GM19467 (cell line): Measurements from ENCODE around the gene TMEM184A.

ENCODE experiments used
- ATAC-seq: cut with Tn5 transposase; IDR thresholded peaks from one replicate; pipeline ENCODE4 v1.9.1; 2021; ENCODE audit warnings: mild to moderate bottlenecking, moderate library complexity; ENCODE audit not compliant: unreplicated experiment

The TMEM184A gene

DNA sequence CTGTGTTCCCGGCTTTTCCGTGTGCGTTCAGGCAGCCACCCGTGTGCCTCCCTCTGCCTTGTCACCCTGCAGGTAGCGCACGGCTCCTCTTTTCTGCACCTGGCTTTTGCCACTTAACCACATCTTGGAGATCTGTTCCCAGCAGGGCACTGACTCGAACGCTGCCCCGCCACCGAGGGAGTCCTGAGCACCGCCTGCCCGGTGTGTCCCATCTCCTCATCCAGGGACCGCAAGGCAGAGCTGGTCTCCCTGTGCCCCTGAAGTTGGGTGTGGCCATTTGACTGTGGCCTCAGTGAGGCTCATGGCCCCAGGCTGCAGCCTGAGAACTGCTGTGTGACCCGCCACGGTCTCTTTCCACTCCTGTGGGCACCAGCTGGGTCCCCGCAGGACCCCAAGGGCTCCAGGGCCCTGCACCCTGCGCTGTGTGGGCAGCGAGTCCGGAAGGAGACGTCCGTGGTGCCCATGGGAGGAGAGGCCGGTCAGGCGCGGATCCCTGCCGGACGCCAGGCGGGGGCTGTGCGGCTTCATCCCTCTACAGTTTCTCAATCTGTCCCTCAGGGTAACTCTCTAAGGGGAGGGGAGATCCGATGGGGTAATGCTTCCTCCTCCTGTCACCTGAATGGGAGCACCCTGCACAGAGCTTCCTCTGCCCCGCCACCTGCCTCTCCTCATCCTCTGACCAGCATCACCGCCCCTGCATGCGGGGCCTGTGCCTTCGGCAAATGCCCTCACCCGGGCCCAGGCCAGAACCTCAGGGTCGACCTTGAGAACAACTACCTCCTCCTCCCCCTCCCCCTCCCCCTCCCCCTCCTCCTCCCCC, 50.1 kb downstream of the TMEM184A start:
- no peak for ATAC-seq

DNA sequence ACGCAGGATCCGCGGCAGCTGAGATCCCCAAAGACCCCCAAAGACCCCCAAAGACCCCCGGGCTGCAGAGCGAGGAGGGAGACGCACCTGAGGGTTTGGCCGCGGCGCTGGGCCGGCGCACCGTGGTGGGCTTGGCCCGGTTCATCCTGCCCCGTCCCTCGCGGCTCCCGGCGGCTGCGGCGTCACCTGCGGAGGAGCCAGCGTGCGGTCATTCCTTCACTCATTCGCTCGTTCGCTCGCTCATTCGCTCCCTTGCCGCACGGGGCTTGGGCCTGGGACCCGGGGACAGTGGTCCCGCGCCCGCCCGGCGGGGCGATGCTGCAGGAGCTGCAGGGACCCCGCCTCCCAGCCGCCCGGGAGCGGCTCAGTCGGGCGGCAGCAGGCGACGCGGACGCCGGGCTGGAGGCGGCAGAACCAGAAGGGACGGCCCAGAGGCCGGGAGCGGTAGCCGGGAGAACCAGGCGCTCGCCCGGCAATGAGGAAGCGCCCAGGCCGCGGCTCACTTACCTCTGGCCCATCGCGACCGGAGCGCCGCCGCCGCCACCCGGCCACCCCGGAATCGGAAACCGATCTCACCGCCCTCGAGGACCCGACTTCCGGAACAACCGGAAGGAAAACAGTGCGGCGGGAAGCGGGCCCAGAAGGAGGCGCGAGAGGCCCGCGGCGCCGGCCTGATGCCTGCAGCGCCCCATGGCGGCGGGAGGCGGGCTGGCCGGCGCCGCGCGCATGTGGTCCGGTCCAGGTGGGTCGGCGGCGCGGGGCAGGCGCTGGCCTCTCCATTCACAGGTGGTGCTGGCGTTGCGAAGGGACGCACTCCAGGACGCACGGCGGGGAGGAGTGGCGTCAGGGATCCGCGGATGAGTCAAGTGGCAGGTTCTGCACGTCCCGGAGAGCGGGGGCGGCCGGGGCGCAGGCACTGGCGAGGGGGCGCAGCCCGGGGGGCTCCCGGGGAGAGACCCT, 51.9 kb downstream of the TMEM184A start, which contains the start of gene INTS1:
Gene INTS1, minus strand, starts transcription at position 574 of the 960 bp plus-strand sequence. Its CDS starts 429 bp downstream, at position 145.
- peak; percentile 77 for ATAC-seq

DNA sequence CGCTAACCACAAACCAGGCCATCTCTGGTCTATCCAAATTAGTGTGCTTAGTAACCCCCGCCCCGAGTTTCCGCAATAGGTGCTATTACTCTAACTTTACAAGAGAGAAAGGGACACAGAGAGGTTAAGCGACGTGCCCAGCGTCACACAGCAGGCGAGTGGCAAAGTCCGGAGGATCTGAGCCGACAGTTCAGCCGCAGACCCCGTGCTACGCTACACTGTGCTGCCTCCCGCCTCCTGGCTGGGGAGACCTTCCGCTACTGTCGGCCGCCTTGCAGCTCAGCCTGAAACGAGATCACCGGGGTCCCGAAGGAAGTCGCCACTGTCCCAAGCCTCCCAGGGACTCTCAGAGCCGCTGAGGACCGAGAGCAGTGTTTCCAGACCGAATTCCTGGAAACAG, 52.6 kb downstream of the TMEM184A start:
- no peak for ATAC-seq

DNA sequence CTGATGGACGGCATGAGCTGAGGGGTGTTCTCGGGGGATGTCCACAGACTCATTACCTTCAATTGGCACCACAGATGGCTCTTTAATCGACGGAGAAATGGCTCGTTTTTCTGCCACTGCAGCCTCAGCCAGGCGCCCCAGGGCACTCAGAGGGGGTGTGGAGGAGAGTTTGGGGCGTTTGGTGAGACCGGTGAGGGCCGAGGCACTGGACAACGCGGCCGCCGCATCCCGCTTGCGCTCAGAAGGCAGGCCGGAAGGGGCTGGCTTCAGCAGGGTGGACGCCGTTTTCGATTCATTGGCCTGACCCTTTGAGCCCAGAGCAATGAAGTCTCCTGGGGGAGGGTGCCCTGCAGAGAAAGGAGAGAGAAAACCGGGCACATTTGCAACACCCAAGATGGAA, 53.2 kb downstream of the TMEM184A start:
- ATAC-seq: no peak

DNA sequence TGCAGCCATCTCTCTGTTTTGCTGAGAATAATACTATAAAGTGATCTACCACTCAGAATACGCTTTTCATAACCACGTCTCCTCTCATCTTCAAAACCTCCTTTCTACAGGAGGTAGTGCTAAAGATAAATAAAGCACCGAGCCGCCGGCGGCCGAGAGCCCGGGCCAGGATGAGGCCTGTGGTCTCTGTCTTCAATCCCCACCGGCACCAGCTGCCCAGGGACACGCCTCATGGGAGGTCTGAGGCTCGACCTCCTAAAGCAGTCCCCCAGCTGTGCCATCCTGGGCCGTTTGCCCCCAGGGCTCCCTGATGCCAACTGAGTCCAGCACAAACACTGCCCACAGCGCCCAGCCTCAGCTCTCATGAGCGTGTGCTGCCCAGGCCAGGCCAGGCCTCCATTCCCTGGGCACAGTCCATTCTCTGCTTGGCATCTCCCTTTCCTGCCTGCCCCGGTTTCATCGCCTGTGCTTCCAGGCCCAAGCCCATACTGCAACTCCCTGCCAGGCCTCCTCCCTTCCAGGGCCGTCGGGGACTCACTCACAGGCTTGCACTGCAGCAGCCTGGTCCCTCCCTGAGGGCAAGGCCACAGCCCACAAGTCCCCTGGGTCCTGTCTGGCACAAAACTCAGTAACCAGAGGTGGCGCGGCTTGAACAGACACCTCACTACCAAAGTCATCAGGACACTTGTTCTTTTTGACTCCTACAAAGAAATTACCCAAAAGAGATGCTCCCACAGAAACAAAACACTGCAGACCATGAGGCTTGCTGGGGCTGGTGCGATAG, 54.3 kb downstream of the TMEM184A start:
- ATAC-seq: no peak

DNA sequence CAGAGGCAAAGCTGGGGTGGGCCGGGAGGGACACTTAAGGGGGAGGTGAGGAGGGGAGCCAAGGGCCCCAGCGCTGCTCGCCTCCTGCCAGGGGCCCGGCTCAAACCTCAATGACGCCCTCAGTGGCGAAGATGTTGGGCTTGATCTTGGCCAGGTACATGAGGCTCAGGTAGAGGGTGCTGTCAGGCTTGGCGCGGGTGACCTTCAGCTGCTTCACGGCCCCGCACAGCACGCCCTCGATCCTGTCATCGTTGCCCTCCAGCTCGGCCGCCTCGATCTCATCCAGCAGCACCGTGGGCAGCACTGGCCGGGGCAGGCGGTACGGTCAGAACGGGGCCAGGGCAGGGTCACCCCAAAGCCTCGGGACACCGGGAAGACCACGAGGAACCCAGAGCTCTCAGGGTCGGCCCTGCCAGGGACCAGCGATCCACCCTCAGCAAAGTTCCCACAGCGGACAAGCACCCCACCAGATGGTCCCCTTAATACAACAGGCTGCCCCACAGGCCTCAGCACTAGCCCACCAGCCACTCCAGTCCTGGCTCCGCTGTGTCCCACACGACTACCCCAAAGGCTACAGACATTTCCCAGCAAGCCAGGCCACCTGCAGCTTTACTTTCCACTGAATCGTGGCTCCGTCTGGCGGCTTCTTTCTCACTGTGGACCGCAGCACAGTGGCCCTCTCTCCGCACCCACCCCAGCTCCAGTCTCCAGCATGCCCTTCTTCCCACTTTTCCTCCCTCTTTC, 55.8 kb downstream of the TMEM184A start:
- ATAC-seq: no peak

DNA sequence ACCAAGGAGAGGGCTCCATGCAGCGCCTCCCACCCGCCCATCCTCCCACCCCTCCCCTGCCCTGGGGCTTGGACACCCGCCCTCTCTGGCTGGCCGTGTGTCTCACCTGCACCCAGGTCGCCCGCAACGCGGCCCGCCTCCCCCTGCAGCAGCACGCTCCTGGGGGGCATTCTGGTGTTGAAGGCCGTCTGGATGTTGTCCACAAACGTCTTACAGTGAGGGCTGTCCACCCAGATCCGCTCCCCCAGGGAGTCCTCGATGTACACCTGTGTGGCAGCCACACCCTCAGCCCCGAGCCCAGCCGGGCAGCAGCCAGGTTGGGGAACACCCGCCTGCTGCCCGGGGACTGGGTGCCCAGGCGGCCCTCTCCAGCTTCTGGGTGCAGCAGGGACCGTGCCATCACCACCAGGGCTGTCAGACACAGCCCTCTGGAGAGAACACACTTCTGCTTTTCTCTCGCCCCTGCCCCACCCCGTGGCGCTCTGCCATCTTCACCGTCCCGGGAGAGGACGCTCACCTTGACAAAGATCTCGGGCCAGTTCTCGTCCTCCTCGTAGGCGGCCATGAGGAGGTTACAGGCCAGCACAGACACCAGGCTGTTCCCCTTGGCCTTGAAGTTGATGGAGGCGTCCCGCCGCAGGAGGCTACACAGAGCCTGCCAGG, 56.5 kb downstream of the TMEM184A start:
- no peak for ATAC-seq

DNA sequence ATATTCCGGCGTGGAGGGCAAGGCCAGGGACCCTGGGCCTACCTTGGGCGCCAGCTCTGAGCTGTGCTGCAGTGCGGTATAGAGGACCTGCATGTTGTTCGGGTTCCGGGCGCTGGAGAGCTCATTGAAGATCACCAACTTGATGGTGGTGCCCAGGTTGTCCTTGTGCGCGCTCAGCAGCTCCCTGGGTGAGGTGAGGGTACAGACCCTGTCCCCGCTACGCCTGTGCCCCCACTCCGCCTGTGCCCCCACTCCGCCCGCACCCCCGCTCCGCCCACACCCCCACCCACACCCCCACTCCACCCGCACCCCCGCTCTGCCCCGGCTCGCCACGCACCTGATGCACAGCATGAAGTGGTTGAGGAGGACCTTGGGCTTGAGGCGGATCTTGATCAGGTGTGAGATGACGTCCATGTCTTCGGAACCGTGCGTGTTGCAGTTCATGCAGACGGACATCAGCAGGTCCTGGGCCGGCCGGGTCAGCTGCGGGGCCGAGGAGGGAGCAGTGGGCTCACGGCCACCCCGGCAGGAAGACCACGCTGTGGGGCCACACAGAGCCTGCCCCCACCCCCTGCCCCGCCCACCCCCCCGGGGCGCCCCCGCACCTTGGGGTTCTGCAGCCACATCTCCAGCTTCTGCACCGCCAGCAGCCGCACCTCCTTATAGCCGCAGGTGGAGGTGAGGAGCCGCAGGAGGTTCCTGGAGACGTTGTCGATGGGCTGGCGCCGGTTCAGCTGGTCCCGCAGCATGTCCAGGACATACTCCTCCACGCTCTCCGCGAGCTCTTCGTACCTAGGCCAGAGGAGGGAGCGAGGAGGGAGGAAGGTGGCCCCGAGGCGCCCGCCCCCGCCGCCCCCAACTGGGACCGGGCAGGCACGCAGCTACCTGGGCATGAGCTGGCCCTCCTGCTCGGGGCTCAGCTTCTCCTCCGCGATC, 57.4 kb downstream of the TMEM184A start:
- ATAC-seq: no peak

DNA sequence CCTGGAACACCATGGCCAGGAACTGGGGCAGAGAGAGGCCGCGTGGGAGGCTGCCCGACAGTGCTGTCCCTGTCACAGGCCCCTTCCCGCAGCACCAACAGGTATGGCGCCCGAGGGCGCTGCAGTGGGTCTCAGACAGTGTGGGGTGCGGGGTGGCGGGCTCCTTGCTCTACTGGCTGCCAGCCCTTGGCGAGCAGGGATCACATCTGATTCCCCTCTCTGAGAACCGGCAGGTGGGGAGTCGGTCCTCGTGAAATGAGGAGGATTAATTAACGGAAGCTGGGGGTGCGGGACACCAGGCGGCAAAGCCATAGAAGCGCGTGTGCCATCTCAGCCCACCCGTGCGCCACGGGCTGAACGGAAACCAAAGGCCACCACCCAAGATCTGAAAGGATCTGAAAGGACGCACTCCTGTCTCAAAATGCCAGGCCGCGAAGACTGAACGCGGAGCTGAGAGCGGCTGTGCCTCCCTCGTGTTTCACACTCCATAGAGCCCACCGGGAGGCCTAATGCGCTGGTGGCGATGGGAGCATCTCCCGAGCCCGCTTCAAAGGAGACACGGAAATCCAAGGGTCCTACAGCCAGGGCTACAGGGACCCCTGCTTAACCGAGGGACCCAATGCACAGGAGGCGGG, 58.6 kb downstream of the TMEM184A start:
- ATAC-seq: no peak

DNA sequence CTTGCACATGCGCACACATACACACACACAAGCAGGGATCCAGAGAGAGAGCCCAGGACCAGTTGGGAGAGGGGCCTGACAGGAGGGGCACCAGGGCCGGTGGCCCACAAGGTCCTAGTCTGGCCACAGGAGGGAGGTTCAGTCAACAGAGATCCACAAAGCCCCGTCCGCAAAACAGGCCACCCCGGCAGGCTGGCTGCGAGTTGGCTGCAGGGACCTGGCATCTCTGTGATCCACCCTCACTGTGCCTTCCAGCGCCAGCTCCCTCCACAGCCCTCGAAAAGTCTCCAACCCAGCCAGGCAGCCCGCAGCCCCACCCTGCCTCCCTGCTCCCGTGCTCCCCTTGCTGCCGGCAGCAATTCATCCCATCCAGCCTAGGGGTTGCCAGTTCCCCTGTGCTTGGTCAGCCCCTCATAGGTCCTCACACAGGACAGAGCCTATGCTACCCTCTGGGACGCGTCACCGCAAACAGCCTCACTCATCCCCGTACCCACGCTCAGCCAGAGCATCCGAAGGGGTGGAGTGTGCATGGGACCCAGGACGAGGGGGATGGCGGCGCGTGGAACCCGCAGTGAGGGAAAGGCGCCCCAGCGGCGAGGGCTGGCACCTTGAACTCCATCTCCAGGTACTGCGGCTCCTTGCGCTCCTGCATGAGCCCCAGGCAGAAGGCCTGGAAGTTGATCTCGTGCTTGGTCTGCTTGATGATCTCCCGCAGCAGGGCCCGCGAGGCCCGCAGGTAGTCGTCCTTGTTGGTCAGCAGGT, 59.3 kb downstream of the TMEM184A start:
- no peak for ATAC-seq

DNA sequence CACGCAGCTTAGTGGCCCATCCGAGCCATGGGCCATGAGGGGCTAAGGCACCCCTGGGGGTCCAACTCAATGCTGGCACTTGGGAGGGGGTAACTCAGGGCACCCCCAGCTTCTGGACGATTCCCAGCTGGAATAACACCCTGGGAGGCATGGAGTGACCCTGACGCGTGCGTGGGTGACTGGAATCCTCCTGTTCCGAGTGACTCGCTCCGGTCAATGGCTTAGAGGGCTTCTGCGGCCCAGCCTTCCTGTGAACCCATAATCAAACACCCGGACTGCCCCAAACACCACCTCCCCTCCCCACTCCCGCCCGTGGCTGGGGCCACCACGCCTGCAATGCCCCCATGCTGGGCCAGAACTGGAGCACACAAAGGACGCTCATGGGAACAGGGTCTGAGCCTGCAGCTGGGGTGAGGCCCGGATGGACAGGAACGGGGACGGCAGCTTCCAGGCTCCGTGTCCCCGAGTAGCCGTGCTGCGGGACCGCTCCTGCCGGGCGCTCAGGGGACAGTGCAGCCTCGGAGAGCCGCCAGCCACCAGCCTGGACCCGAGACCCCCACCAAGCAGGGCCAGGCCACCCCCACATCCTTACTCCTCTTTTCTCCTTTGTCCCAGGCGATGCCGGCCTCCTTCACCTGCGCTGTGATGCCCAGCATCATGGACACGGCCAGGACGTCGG, 60.3 kb downstream of the TMEM184A start:
- ATAC-seq: no peak

DNA sequence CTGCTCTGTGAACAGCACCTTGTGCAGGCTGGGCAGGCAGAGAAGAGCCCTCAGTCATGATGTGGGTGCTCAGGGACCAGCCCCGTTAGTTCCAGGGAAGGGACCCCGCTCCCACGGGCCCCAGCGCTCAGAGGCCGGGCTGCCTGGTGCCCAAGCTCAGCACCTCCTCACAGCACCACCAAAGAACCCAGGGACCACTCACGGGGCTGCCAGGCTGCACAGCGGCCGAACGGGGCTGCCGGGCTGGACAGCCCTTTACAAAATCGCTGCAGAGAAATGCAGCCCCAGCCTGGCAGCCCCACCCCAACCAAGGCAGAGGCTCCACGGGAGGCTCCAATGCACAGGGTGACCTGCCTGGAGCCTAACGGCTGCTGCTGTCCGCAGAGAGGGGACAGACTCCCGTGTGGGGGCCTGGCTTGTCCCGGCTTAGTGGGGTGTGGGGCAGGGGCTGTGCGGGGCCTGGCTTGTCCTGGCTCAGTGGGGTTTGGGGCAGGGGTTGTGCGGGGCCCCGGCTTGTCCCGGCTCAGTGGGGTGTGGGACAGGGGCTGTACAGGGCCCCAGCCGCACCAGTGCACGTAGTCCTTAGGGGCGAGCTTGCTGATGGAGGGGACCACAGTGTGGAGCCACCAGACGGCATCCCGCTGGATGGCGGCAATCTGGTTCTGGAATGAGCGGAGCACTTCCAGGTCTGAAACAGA, 61.0 kb downstream of the TMEM184A start:
- no peak for ATAC-seq

DNA sequence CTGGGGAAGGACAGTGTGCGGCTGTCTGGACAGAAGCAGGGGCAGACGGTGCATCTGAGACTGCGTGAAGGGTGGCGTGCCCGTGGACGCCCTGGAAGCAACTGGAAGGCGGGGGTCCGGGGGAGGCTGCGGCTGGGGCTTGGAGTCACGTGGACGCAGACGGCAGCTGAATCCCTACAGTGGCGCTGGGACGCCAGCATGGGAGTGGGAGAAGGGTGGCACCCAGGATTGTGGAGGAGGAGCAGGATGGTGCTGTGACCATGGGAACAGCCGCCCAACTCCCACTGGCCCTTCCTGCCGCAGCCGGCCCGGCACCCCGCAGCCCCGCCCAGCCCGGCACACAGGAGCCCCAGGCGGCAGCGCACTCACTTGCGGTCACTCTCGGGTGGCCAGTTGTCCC, 61.6 kb downstream of the TMEM184A start:
- ATAC-seq: no peak

DNA sequence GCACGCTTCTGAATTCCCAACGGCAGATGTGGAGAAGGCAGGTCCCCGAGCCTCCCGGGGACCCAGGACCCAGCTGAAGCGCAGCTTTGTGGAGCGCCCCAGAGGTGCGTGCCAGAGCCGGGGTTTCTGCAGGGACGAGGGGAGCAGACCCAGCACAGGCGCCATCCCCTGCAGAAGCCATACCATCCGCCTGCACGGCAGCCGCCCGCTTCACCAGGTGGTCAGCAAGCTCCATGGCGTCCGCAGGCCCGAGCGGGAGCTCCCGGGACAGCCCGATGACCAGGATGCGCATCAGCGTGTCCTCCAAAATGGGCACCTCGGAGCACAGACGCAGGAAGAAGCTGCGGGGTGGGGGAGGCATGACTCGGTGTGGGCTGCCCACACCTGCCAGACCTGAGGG, 62.4 kb downstream of the TMEM184A start:
- no peak for ATAC-seq

DNA sequence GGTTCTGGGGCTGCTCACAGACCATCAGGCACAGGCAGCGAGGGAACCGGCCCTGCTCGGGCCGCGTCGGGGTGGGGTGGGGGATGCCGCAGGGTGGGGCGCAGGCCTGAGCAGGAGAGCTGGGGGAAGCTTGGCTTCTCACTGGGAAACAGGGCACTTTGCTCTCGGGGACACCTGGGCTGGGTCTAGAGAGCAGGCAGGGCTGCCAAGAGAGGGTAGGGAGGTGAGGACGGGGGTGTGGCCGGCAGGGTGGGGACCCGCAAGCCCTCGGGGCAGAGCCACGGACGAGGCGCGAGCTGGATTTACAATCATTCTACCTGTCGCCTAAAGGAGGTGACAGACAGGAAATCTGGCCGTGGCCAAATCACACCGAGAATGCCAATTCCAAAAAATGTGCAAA, 62.9 kb downstream of the TMEM184A start:
- ATAC-seq: no peak

DNA sequence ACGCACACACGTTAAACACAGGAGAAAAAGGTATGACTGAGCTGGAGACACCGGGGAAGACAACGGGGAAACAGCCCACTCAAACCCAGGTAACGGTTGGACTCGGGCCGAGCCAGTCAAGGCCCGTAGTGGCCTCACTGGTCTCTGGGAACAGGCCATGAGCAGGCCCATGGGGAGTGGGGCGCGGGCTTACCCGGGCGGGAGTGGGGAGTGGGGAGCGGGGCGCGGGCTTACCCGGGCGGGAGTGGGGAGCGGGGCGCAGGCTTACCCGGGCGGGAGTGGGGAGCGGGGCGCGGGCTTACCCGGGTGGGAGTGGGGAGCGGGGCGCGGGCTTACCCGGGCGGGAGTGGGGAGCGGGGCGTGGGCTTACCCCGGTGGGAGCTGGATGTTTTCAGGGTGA, 63.4 kb downstream of the TMEM184A start:
- no peak for ATAC-seq
